Endodermal cell (in vitro differentiated cells): ENCODE results near the gene SOX13. TPM values are rescaled to one million over a fixed set of nuclear protein-coding genes. Genes with fewer than 3 reads are reported as not detected.

Experiments
- DNase-seq: peaks from one replicate; pipeline ENCODE4 v3.0.0-alpha.2; 2017
- H3K27ac ChIP-seq: 2 replicates; pipeline ENCODE4 v1.5.1; 2013; ENCODE audit warnings: mild to moderate bottlenecking, low read depth, low read length, moderate library complexity
- H3K27me3 ChIP-seq: 2 replicates; pipeline ENCODE4 v1.6.1; 2013; ENCODE audit warnings: mild to moderate bottlenecking, low read length, moderate library complexity; ENCODE audit not compliant: insufficient read depth, control insufficient read depth, poor library complexity, severe bottlenecking
- H3K36me3 ChIP-seq: 2 replicates; pipeline ENCODE4 v1.7.0; 2013; ENCODE audit warnings: mild to moderate bottlenecking, low read length, moderate library complexity; ENCODE audit not compliant: control insufficient read depth, insufficient read depth
- H3K4me1 ChIP-seq: one replicate; pipeline ENCODE4 v1.7.0; 2013; ENCODE audit warnings: low read length; ENCODE audit not compliant: control insufficient read depth, insufficient read depth
- H3K4me3 ChIP-seq: 2 replicates; pipeline ENCODE4 v1.5.1; 2013; ENCODE audit warnings: mild to moderate bottlenecking, low read length, moderate library complexity
- H3K9ac ChIP-seq: 2 replicates; pipeline ENCODE4 v1.6.1; 2013; ENCODE audit warnings: mild to moderate bottlenecking, low read length, moderate library complexity; ENCODE audit not compliant: poor library complexity, severe bottlenecking; ENCODE audit errors: extremely low read depth
- H3K9me3 ChIP-seq: 2 replicates; pipeline ENCODE4 v1.6.1; 2013; ENCODE audit warnings: mild to moderate bottlenecking, low read length, moderate library complexity; ENCODE audit not compliant: control insufficient read depth
- H3K27ac Mint-ChIP-seq: 2 replicates; pipeline ENCODE4 v1.8.0; 2020; ENCODE audit warnings: mixed read lengths
- H3K27me3 Mint-ChIP-seq: 2 replicates; pipeline ENCODE4 v1.8.0; 2021; ENCODE audit warnings: mild to moderate bottlenecking, mixed read lengths; ENCODE audit not compliant: insufficient read depth
- H3K36me3 Mint-ChIP-seq: 2 replicates; pipeline ENCODE4 v1.8.0; 2020; ENCODE audit warnings: low read depth, mixed read lengths
- H3K4me1 Mint-ChIP-seq: 2 replicates; pipeline ENCODE4 v1.8.0; 2020; ENCODE audit warnings: mixed read lengths
- H3K4me3 Mint-ChIP-seq: 2 replicates; pipeline ENCODE4 v1.8.0; 2020; ENCODE audit warnings: mild to moderate bottlenecking, moderate library complexity, mixed read lengths
- H3K9me3 Mint-ChIP-seq: 2 replicates; pipeline ENCODE4 v1.8.0; 2020; ENCODE audit warnings: mild to moderate bottlenecking, mixed read lengths
- CTCF ChIP-seq: fragments of 200-600 bp; sonication (generic); conservative IDR thresholded peaks from 2 replicates; pipeline ENCODE4 v1.5.0; 2021; ENCODE audit warnings: antibody characterized with exemption, mild to moderate bottlenecking
- WGBS, 2 experiments: methylation state at CpG; one replicate each; pipeline versions ENCODE4 v1.1.5 to v1.1.7; 2013; ENCODE audit warnings: missing lambda C conversion rate in 2 of 2, mixed read lengths in 1 of 2; ENCODE audit not compliant: insufficient coverage in 1 of 2, insufficient read length in 1 of 2; 5-methylcytosine and 5-hydroxymethylcytosine counted together
- total RNA-seq, 2 donors: library from RNA; stranded (reverse); fragmentation: NEBNext Ultra II Directional in 1 of 2; extraction: Animal tissue kit (Norgen Biotek cat#: 25700) in 1 of 2; gene quantifications; 2 replicates in 1 of 2; 3 replicates in 1 of 2; pipeline ENCODE4 v1.2.1, GENCODE V29; 2021

Gene SOX13
- total RNA-seq, 2 donors from 2014 or later = 75.3 to 85.3 TPM

DNA sequence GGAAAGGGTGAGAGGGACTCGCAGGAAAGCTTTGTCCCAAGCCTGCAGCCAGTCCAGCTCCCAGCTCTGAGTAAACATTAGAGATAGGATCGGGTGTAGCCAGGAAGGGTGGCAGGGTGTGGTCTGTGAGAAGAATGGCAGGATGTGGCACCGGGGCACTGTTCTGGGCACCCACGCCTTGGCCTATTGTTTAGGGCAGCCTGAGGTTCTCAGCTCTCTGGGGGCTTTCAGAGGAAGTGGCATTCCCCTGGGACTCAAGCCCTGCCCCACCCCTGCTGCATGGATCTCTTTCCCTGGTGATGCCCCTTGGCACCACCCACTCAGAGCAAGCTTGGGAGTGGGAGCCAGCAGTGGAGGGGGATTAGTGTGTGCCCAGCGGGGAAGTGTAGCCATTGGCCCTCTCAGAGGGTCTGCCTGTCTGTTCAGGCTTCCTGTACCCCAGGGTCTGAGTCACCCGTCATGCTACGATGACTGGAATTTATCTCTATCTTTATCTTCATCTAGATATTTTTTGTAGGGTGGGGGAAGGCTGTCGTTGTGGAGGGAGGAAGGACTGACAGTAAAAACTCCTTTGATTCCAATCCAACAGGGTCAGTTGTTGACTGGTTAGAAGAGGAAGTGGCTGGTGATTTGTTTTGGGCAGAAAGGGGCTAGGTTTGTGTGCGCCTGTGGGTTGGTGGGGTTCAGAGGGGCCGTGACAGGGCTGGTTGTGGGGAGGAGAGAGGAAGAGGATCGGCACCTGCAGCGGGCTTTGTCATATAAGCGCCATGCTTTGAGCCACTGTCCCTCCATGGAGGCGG is 31.6 kb downstream of the SOX13 start:
- H3K9ac ChIP-seq = no peak overlapping the region
- WGBS, 2 experiments = 92 to 96% methylated on average over 7 to 14 of the region's 14 CpGs
- DNase-seq = no peak
- no peaks in the 10 kb centered on the region for H3K9me3 Mint-ChIP-seq
- H3K4me1 ChIP-seq = peaks cover 28% of the 10 kb centered on the region
- no peaks in the 10 kb centered on the region for H3K36me3 Mint-ChIP-seq
- H3K36me3 ChIP-seq = no peaks in the 10 kb centered on the region
- H3K4me3 ChIP-seq = no peak overlapping the region
- H3K27ac Mint-ChIP-seq = no peak overlapping the region
- H3K27ac ChIP-seq = no peak overlapping the region
- H3K27me3 Mint-ChIP-seq = no peaks in the 10 kb centered on the region
- H3K4me1 Mint-ChIP-seq = peaks cover 70% of the 10 kb centered on the region
- no peak for TF ChIP-seq CTCF
- no peaks in the 10 kb centered on the region for H3K27me3 ChIP-seq
- no peaks in the 10 kb centered on the region for H3K9me3 ChIP-seq
- H3K4me3 Mint-ChIP-seq = no peak overlapping the region

- no peak overlapping the region for H3K4me3 Mint-ChIP-seq
- H3K36me3 Mint-ChIP-seq = no peaks in the 10 kb centered on the region
- no peak for DNase-seq
- whole genome bisulfite sequencing, 2 experiments = 86 to 94% methylated on average over 1 to 6 of the region's 6 CpGs
- no peak overlapping the region for H3K9ac ChIP-seq
- H3K9me3 ChIP-seq = no peaks in the 10 kb centered on the region
- H3K27ac Mint-ChIP-seq = no peak overlapping the region
- H3K4me1 ChIP-seq = peaks cover 26% of the 10 kb centered on the region
- H3K9me3 Mint-ChIP-seq = no peaks in the 10 kb centered on the region
- H3K27me3 ChIP-seq = no peaks in the 10 kb centered on the region
- no peak overlapping the region for H3K27ac ChIP-seq
- no peak for TF ChIP-seq CTCF
- H3K36me3 ChIP-seq = no peaks in the 10 kb centered on the region
- no peaks in the 10 kb centered on the region for H3K27me3 Mint-ChIP-seq
- H3K4me1 Mint-ChIP-seq = peaks cover 70% of the 10 kb centered on the region
- no peak overlapping the region for H3K4me3 ChIP-seq
Observed at GRCh38 chr1:204105131-204105515, 32.2 kb downstream of the SOX13 start.

- H3K9ac ChIP-seq = no peak overlapping the region
- H3K36me3 ChIP-seq = no peaks in the 10 kb centered on the region
- WGBS, 2 experiments = 92% methylated on average over 1 of the region's 1 CpG; no CpG with 5 or more reads in 1 of the 2 experiments
- Mint-ChIP-seq H3K4me1 (peaks cover 59% of the 10 kb centered on the region), H3K27me3 (no peaks in the 10 kb centered on the region), H3K36me3 (no peaks in the 10 kb centered on the region), H3K9me3 (no peaks in the 10 kb centered on the region), H3K27ac (no peak overlapping the region), H3K4me3 (no peak overlapping the region)
- H3K27me3 ChIP-seq = no peaks in the 10 kb centered on the region
- no peak for DNase-seq
- H3K4me1 ChIP-seq = peaks cover 17% of the 10 kb centered on the region
- H3K9me3 ChIP-seq = no peaks in the 10 kb centered on the region
- TF ChIP-seq CTCF = no peak
- H3K4me3 ChIP-seq = no peak overlapping the region
- no peak overlapping the region for H3K27ac ChIP-seq
Observed at GRCh38 chr1:204106825-204107224, 33.9 kb downstream of the SOX13 start.
